Measurements from ENCODE around the gene SLC39A6. TPM values are rescaled to one million over a fixed set of nuclear protein-coding genes. Genes with fewer than 3 reads are reported as not detected.

SLC39A6 gene
- total RNA-seq: 10 to 100 TPM; 25.7 to 34.1 TPM
- 108 TPM for polyA plus RNA-seq (2013, experiment 1 of 2)
- 90.6 TPM for polyA plus RNA-seq (2013, experiment 2 of 2)
- long read RNA-seq, experiment 1, partial matches to known transcripts: 6 of 14 reads
- long read RNA-seq, experiment 1, other reads (novel, unspliced or antisense): 4 of 14 reads
- long read RNA-seq, experiment 2, transcript SLC39A6-201 (10 exons, 3,543 nt): major isoform, 27 of 44 reads
- long read RNA-seq, experiment 2, transcript SLC39A6-204 (10 exons, 3,003 nt): minor isoform, 11 of 44 reads
- long read RNA-seq, experiment 2, partial matches to known transcripts: 3 of 44 reads
- long read RNA-seq, experiment 2, other reads (novel, unspliced or antisense): 3 of 44 reads
- long read RNA-seq, experiment 3, transcript SLC39A6-204 (10 exons, 3,003 nt): minor isoform, 32 of 208 reads
- long read RNA-seq, experiment 3, transcript SLC39A6-201 (10 exons, 3,543 nt): major isoform, 124 of 208 reads
- long read RNA-seq, experiment 3, partial matches to known transcripts: 44 of 208 reads
- long read RNA-seq, experiment 3, other reads (novel, unspliced or antisense): 8 of 208 reads
- long read RNA-seq, experiment 4, partial matches to known transcripts: 5 of 9 reads
- long read RNA-seq, experiment 4, other reads (novel, unspliced or antisense): 3 of 9 reads

- no peak for TF ChIP-seq CTCF (conservative IDR thresholded peaks at IDR 0.05)
- 0% methylated on average over 42 to 69 of the region's 69 CpGs for WGBS, 2 experiments (ENCODE audit: insufficient coverage in 1 of 2, insufficient read length in 1 of 2)
- H3K36me3 Mint-ChIP-seq (ENCODE audit: low read depth): peaks cover 18% of the 10 kb centered on the region
Observed at GRCh38 chr18:36129300-36130038, at the start of gene SLC39A6, which contains the start of gene ELP2. SLC39A6 (minus strand) TSS chr18:36129340; CDS start chr18:36127007, 2,333 bp downstream. ELP2 (plus strand) TSS chr18:36129899; CDS start chr18:36129934, 35 bp downstream.

GRCh38 chr18:36177913-36178312 is 48.8 kb upstream of the SLC39A6 start:
- no peaks in the 10 kb centered on the region for H3K9me3 ChIP-seq (ENCODE audit: control insufficient read depth, low read length)
- no peak overlapping the region for H3K27ac ChIP-seq (ENCODE audit: low read depth, low read length)
- H3K4me3 ChIP-seq (ENCODE audit: low read length): no peak overlapping the region
- H3K36me3 ChIP-seq (ENCODE audit: control insufficient read depth, insufficient read depth, low read length): peaks cover 39% of the 10 kb centered on the region
- H3K9ac ChIP-seq (ENCODE audit: extremely low read depth, low read length, poor library complexity, severe bottlenecking): no peak overlapping the region
- 90 to 100% methylated on average over 1 to 3 of the region's 3 CpGs for WGBS, 2 experiments (ENCODE audit: insufficient coverage in 1 of 2, insufficient read length in 1 of 2)
- Mint-ChIP-seq H3K27ac (no peak overlapping the region), H3K9me3 (no peaks in the 10 kb centered on the region), H3K4me3 (no peak overlapping the region), H3K4me1 (no peaks in the 10 kb centered on the region), H3K36me3 (ENCODE audit: low read depth) (peaks cover 26% of the 10 kb centered on the region), H3K27me3 (ENCODE audit: insufficient read depth) (peaks cover 1% of the 10 kb centered on the region)
- H3K4me1 ChIP-seq (ENCODE audit: control insufficient read depth, insufficient read depth, low read length): no peaks in the 10 kb centered on the region
- H3K27me3 ChIP-seq (ENCODE audit: control insufficient read depth, insufficient read depth, low read length, poor library complexity, severe bottlenecking): peaks cover under 1% of the 10 kb centered on the region
- no peak for TF ChIP-seq CTCF (conservative IDR thresholded peaks at IDR 0.05)
- no peak for DNase-seq

More at GRCh38 chr18:36129300-36130038, at the start of gene SLC39A6, which contains the start of gene ELP2:
- DNase-seq: peak; percentile 98
- H3K27ac ChIP-seq (ENCODE audit: low read depth, low read length): peak within 1 kb of the TSS; percentile 99
- H3K9me3 ChIP-seq (ENCODE audit: control insufficient read depth, low read length): no peaks in the 10 kb centered on the region
- Mint-ChIP-seq H3K27ac (peak within 1 kb of the TSS; percentile 98), H3K4me3 (peak within 1 kb of the TSS; percentile 95), H3K27me3 (ENCODE audit: insufficient read depth) (no peaks in the 10 kb centered on the region), H3K9me3 (no peaks in the 10 kb centered on the region), H3K4me1 (peaks cover 20% of the 10 kb centered on the region)
- peaks cover 22% of the 10 kb centered on the region for H3K36me3 ChIP-seq (ENCODE audit: control insufficient read depth, insufficient read depth, low read length)
- peak within 1 kb of the TSS; percentile 98 for H3K9ac ChIP-seq (ENCODE audit: extremely low read depth, low read length, poor library complexity, severe bottlenecking)
- no peaks in the 10 kb centered on the region for H3K27me3 ChIP-seq (ENCODE audit: control insufficient read depth, insufficient read depth, low read length, poor library complexity, severe bottlenecking)
- no peaks in the 10 kb centered on the region for H3K4me1 ChIP-seq (ENCODE audit: control insufficient read depth, insufficient read depth, low read length)
- H3K4me3 ChIP-seq (ENCODE audit: low read length): peak within 1 kb of the TSS; percentile 96

GRCh38 chr18:36176711-36177110 is 47.6 kb upstream of the SLC39A6 start:
- DNase-seq: no peak
- H3K27ac ChIP-seq (ENCODE audit: low read depth, low read length): no peak overlapping the region
- H3K4me3 ChIP-seq (ENCODE audit: low read length): no peak overlapping the region
- H3K36me3 ChIP-seq (ENCODE audit: control insufficient read depth, insufficient read depth, low read length): peaks cover 49% of the 10 kb centered on the region
- H3K4me3 Mint-ChIP-seq: no peak overlapping the region
- no peaks in the 10 kb centered on the region for H3K4me1 ChIP-seq (ENCODE audit: control insufficient read depth, insufficient read depth, low read length)
- H3K27me3 Mint-ChIP-seq (ENCODE audit: insufficient read depth): no peaks in the 10 kb centered on the region
- no peaks in the 10 kb centered on the region for H3K9me3 ChIP-seq (ENCODE audit: control insufficient read depth, low read length)
- H3K4me1 Mint-ChIP-seq: no peaks in the 10 kb centered on the region
- no peak overlapping the region for H3K27ac Mint-ChIP-seq
- no peak overlapping the region for H3K9ac ChIP-seq (ENCODE audit: extremely low read depth, low read length, poor library complexity, severe bottlenecking)
- H3K36me3 Mint-ChIP-seq (ENCODE audit: low read depth): peaks cover 33% of the 10 kb centered on the region
- no peaks in the 10 kb centered on the region for H3K27me3 ChIP-seq (ENCODE audit: control insufficient read depth, insufficient read depth, low read length, poor library complexity, severe bottlenecking)
- no peaks in the 10 kb centered on the region for H3K9me3 Mint-ChIP-seq
- no peak for TF ChIP-seq CTCF (conservative IDR thresholded peaks at IDR 0.05)
- WGBS, 2 experiments (ENCODE audit: insufficient coverage in 1 of 2, insufficient read length in 1 of 2): 90 to 91% methylated on average over 6 to 9 of the region's 9 CpGs
